NB4 (cell line): ENCODE measurements around the gene NXT1.

ENCODE experiments used
- CTCF ChIP-seq: IDR thresholded peaks from one replicate; pipeline ENCODE4 v1.5.1; 2012; ENCODE audit warnings: low read depth, low read length
- MYC ChIP-seq: IDR thresholded peaks from 2 replicates; pipeline ENCODE4 v1.6.1; 2011; ENCODE audit warnings: low read depth, low read length
- POLR2A ChIP-seq: IDR thresholded peaks from 2 replicates; pipeline ENCODE4 v1.6.1; 2011; ENCODE audit warnings: mild to moderate bottlenecking; ENCODE audit not compliant: insufficient read length; ENCODE audit errors: extremely low read depth

GRCh38 chr20:23370873-23371272 is 20.3 kb downstream of the NXT1 start:
- TF ChIP-seq CTCF (no peak), POLR2A (no peak), MYC (no peak)
